WTC11 (cell line): ENCODE measurements around the gene NAALAD2. TPM values are rescaled to one million over a fixed set of nuclear protein-coding genes. Genes with fewer than 3 reads are reported as not detected.

ENCODE experiments used
- ATAC-seq: fragments of 200-7000 bp; cut with Tn5 transposase; 2 replicates; pipeline ENCODE4 v1.10.0; 2021; ENCODE audit warnings: mild to moderate bottlenecking, moderate library complexity
- CTCF ChIA-PET: fragments of 300-600 bp; sonication (Branson Sonifier 250); formaldehyde crosslinking; loops from one replicate; lab custom pipeline; 2021; ENCODE audit warnings: antibody characterized with exemption; lab: Charles Lee
- POLR2A ChIA-PET: fragments of 350-600 bp; sonication (Branson Sonifier 250); formaldehyde crosslinking; loops from one replicate; lab custom pipeline; 2021; ENCODE audit warnings: antibody characterized with exemption; lab: Charles Lee
- DNase-seq: peaks from one replicate; pipeline ENCODE4 v3.0.0; 2021; ENCODE audit warnings: low spot score
- H3K27ac Mint-ChIP-seq: 2 replicates; pipeline ENCODE4 v1.8.0; 2021; ENCODE audit warnings: mixed read lengths
- H3K27me3 Mint-ChIP-seq: 2 replicates; pipeline ENCODE4 v1.8.0; 2021; ENCODE audit warnings: low read depth, mild to moderate bottlenecking, moderate library complexity, mixed read lengths
- H3K36me3 Mint-ChIP-seq: 2 replicates; pipeline ENCODE4 v1.8.0; 2021; ENCODE audit warnings: mixed read lengths
- H3K4me1 Mint-ChIP-seq: 2 replicates; pipeline ENCODE4 v1.8.0; 2022; ENCODE audit warnings: mixed read lengths
- H3K4me3 Mint-ChIP-seq: 2 replicates; pipeline ENCODE4 v1.8.0; 2021; ENCODE audit warnings: mild to moderate bottlenecking, moderate library complexity, mixed read lengths
- H3K9me3 Mint-ChIP-seq: 2 replicates; pipeline ENCODE4 v1.8.0; 2021; ENCODE audit warnings: mixed read lengths
- ARID4B ChIP-seq: sonication (generic); formaldehyde crosslinking; IDR thresholded peaks from 2 replicates; pipeline ENCODE4 v1.8.0; 2023; ENCODE audit warnings: missing genetic modification reagents, mild to moderate bottlenecking, borderline replicate concordance
- E2F4 ChIP-seq: sonication (generic); formaldehyde crosslinking; IDR thresholded peaks from 2 replicates; pipeline ENCODE4 v1.8.1; 2022; ENCODE audit warnings: low read depth, mild to moderate bottlenecking, moderate library complexity, missing genetic modification reagents, borderline replicate concordance
- ESRRA ChIP-seq: sonication (generic); formaldehyde crosslinking; IDR thresholded peaks from 2 replicates; pipeline ENCODE4 v1.8.1; 2022; ENCODE audit warnings: mild to moderate bottlenecking, missing genetic modification reagents, borderline replicate concordance
- FOXK1 ChIP-seq: sonication (generic); formaldehyde crosslinking; IDR thresholded peaks from 2 replicates; pipeline ENCODE4 v1.8.0; 2022; ENCODE audit warnings: mild to moderate bottlenecking, moderate library complexity, missing genetic modification reagents
- GRHL2 ChIP-seq: fragments of 250-450 bp; sonication (Bioruptor Pico); IDR thresholded peaks from 2 replicates; pipeline ENCODE4 v1.8.0; 2022; ENCODE audit warnings: mild to moderate bottlenecking, moderate library complexity; ENCODE audit not compliant: insufficient replicate concordance, severe bottlenecking
- JUN ChIP-seq: sonication (generic); formaldehyde crosslinking; IDR thresholded peaks from 2 replicates; pipeline ENCODE4 v1.8.0; 2023; ENCODE audit warnings: mild to moderate bottlenecking, missing genetic modification reagents
- MAX ChIP-seq: sonication (generic); formaldehyde crosslinking; IDR thresholded peaks from 2 replicates; pipeline ENCODE4 v1.8.0; 2022; ENCODE audit warnings: mild to moderate bottlenecking, missing genetic modification reagents
- MXD4 ChIP-seq: fragments of 250-450 bp; sonication (Bioruptor Pico); IDR thresholded peaks from 2 replicates; pipeline ENCODE4 v1.8.0; 2021; ENCODE audit warnings: mild to moderate bottlenecking, moderate library complexity, borderline replicate concordance
- MYBL2 ChIP-seq: sonication (generic); formaldehyde crosslinking; IDR thresholded peaks from 2 replicates; pipeline ENCODE4 v1.8.1; 2023; ENCODE audit warnings: mild to moderate bottlenecking, moderate library complexity, missing genetic modification reagents
- NFE2L1 ChIP-seq: sonication (generic); formaldehyde crosslinking; IDR thresholded peaks from 2 replicates; pipeline ENCODE4 v1.8.1; 2023; ENCODE audit warnings: missing genetic modification reagents
- PRDM15 ChIP-seq: sonication (generic); formaldehyde crosslinking; IDR thresholded peaks from 2 replicates; pipeline ENCODE4 v1.8.0; 2022; ENCODE audit warnings: missing genetic modification reagents
- PREB ChIP-seq: sonication (generic); formaldehyde crosslinking; IDR thresholded peaks from 2 replicates; pipeline ENCODE4 v1.8.1; 2022; ENCODE audit warnings: mild to moderate bottlenecking, missing genetic modification reagents, moderate library complexity, borderline replicate concordance
- SMAD3 ChIP-seq: sonication (generic); formaldehyde crosslinking; IDR thresholded peaks from 2 replicates; pipeline ENCODE4 v1.8.0; 2022; ENCODE audit warnings: missing genetic modification reagents, mild to moderate bottlenecking, borderline replicate concordance
- SP1 ChIP-seq: sonication (generic); formaldehyde crosslinking; conservative IDR thresholded peaks from 2 replicates; pipeline ENCODE4 v1.8.1; 2022; ENCODE audit warnings: missing genetic modification reagents
- ZNF121 ChIP-seq: sonication (generic); formaldehyde crosslinking; IDR thresholded peaks from 2 replicates; pipeline ENCODE4 v1.8.0; 2023; ENCODE audit warnings: missing genetic modification reagents
- ZNF317 ChIP-seq: sonication (generic); formaldehyde crosslinking; IDR thresholded peaks from 2 replicates; pipeline ENCODE4 v1.8.1; 2023; ENCODE audit warnings: low read depth, mild to moderate bottlenecking, moderate library complexity, missing genetic modification reagents, borderline replicate concordance
- ZNF423 ChIP-seq: fragments of 250-450 bp; sonication (Bioruptor Pico); IDR thresholded peaks from 2 replicates; pipeline ENCODE4 v2.1.2; 2022; ENCODE audit warnings: mild to moderate bottlenecking, moderate library complexity
- ZNF512 ChIP-seq: sonication (generic); formaldehyde crosslinking; IDR thresholded peaks from 2 replicates; pipeline ENCODE4 v1.8.1; 2022; ENCODE audit warnings: missing genetic modification reagents, borderline replicate concordance
- ZNF671 ChIP-seq: fragments of 250-450 bp; sonication (Bioruptor Pico); IDR thresholded peaks from 2 replicates; pipeline ENCODE4 v1.8.0; 2021; ENCODE audit warnings: mild to moderate bottlenecking
- total RNA-seq: library from RNA; stranded (reverse); gene quantifications from 3 replicates; pipeline ENCODE4 v1.2.3, GENCODE V29; 2021

NAALAD2 gene
- total RNA-seq, 1 experiment from 2014 or later: 3.7 TPM

GRCh38 chr11:90100431-90100830 lies 34.0 kb upstream of the NAALAD2 start:
- ChIA-PET CTCF (no interaction called here), POLR2A (no interaction called here)
- DNase-seq (no peak), ATAC-seq (no peak)
- Mint-ChIP-seq H3K27me3 (no peaks in the 10 kb centered on the region), H3K4me3 (no peak overlapping the region), H3K9me3 (peaks cover 1% of the 10 kb centered on the region), H3K27ac (no peak overlapping the region), H3K36me3 (no peaks in the 10 kb centered on the region), H3K4me1 (peaks cover 2% of the 10 kb centered on the region; the same call in 1 of the 2 replicates)
- TF ChIP-seq PREB (CRISPR knock-in tag): no peak
- TF ChIP-seq ESRRA (CRISPR knock-in tag): no peak
- TF ChIP-seq E2F4 (CRISPR knock-in tag): no peak
- TF ChIP-seq ZNF671 (CRISPR knock-in tag): no peak
- no peak for TF ChIP-seq GRHL2 (CRISPR knock-in tag)
- no peak for TF ChIP-seq FOXK1 (CRISPR knock-in tag)
- no peak for TF ChIP-seq SP1 (CRISPR knock-in tag)
- TF ChIP-seq MXD4 (CRISPR knock-in tag): no peak
- no peak for TF ChIP-seq ZNF423 (CRISPR knock-in tag)
- TF ChIP-seq SMAD3 (CRISPR knock-in tag): no peak
- no peak for TF ChIP-seq ARID4B (CRISPR knock-in tag)
- TF ChIP-seq MYBL2: no peak
- no peak for TF ChIP-seq ZNF317 (CRISPR knock-in tag)
- TF ChIP-seq JUN: no peak

- H3K27ac Mint-ChIP-seq: no peak overlapping the region
- no peak for ATAC-seq
- CTCF ChIA-PET: no interaction called here
These were observed 20.9 kb upstream of the NAALAD2 start for GRCh38 chr11:90113541-90113940.

More at GRCh38 chr11:90113541-90113940, 20.9 kb upstream of the NAALAD2 start:
- TF ChIP-seq JUN: no peak
- no peak for TF ChIP-seq MAX
- TF ChIP-seq NFE2L1 (CRISPR knock-in tag): no peak
- TF ChIP-seq ZNF512 (CRISPR knock-in tag): no peak
- no peak for TF ChIP-seq PRDM15 (CRISPR knock-in tag)
- TF ChIP-seq SP1 (CRISPR knock-in tag): no peak
- no peak for TF ChIP-seq ZNF121
- TF ChIP-seq, all 79 proteins: peak for 0
- Mint-ChIP-seq H3K9me3 (no peaks in the 10 kb centered on the region), H3K36me3 (no peaks in the 10 kb centered on the region), H3K4me1 (no peaks in the 10 kb centered on the region), H3K4me3 (no peak overlapping the region), H3K27me3 (no peaks in the 10 kb centered on the region)
- POLR2A ChIA-PET: no interaction called here
- no peak for DNase-seq
